AG08396 (cell line): ENCODE data around the gene GCAT.
"Not testable (repeated sequence)": the region's sequence is repeated elsewhere in the genome, so short reads cannot be mapped to it uniquely, and the experiment has no call there.

Experiments used
- DNase-seq: peaks from one replicate; pipeline ENCODE4 v3.0.0; 2012; ENCODE audit warnings: low spot score, mixed read lengths

GCAT gene

DNA sequence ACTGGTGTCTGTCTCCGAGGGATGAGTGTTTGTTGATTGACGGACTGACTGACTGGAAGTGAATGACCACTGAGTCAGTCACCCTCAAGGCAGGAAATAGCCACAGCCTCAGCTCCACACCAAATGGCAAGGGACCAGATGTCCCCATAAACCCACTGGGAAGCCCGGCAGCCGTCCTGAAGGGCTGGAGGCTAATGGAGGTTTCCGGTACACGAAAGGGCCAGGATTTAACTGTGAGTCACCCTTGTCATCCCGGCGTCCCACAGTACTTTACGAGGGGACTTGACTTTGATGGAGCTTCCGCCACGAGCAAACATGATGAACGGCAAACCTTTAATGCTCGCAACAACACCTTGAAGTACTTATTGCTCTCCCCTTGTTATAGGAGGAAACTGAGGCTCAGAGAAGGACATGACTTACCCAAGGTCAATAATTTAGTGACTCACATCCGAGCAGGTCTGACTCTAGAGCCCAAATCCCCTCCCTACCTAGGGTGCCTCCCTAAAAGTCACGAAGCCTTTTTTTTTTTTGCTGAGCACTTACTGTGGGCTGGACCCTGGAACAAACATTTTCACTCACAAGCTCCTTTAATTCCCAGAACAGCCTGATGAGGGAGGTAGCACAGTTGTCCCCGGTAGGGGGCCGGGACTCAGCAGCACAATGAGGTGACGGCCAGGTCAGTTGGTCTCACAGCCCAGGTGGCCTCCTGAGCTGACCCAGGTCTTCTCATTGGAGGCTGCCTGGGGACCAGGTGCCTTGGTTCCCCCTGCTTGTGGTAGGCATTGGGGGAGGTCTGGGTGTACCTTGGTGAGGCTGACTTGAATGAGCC is 25.2 kb upstream of the GCAT start:
- DNase-seq: no peak

DNA sequence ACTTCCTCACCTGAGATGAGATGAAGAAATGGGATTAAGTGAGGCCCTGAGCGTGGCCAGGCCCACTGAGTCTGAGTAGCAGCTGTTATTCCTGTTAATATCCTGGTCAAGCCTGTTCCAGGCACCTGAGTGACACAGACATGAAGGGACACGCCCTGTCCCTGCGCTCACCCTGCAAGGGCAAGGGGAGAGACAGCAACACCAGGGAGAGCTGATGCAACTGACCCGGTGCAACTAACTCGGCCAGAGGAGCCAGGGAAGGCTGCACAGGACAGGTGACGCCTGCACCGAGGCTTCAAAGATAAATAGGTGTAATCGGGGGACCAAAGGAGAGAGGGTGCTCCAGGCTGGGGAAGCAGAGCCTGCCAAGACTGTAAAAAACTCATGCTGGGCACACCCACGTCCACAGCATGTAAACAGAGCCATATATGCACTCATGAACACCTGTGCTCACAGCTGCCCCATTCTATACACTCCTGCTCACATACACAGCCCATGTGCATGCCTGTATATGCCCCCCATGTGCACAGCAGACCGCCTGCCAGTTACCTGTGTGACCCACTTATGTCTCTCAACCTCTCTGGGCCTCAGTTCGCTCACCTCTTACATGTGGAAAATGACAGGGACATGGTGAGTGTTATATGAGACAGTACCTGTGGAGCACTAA is 22.8 kb upstream of the GCAT start:
- no peak for DNase-seq

DNA sequence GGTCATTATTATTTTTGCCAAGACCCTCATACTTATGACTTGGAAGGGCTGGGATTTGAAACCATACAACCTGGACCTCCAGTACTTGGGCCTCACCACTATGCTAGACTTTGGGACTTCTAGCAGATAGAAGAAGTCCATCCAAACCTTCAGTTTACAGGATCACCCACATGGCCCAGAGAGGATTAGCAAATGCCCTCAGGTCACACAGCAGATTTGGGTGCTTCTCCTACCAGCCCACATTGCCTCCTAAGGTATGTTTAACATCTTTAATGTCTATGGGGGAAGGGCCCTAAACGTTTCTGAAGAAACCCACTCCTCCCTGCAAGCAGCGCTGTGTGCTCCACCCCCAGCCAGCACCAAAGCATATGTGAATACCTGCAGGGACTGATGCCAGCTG is 17.5 kb upstream of the GCAT start:
- no peak for DNase-seq

DNA sequence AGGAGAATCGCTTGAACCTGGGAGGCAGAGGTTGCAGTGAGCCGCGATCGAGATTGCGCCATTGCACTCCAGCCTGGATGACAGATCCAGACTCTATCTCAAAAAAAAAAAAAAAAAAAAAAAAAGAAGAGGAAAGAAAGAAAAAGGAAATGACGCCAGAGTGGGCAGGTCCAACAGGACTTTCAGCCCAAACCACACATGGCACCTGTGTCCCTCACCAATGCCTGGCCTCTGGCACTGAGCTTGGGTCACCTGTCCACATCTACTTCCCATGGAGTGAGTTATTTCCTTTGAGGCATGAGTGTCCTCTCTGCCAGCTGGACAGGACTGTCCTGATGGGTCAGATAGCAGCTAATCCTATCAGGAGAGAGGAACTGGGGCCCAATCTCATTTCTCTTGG is 15.2 kb upstream of the GCAT start:
- DNase-seq: no peak

DNA sequence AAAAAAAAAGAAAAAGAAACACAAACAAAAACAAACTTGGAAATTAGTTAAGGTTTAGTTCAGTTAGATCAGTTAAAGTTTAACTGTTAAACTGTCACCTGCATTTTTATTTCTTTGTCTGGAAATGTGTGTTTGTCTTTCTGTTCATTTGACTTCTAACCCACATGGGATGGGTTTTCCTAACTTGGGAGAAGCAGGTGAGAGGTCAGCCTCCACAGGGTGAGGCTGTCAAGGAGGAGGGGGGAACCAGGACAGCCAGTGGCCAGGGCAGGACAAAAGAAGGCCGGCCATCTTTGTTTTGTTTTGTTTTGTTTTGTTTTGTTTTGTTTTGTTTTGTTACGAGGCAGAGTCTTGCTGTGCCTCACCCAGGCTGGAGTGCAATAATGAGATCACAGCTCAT is 13.4 kb upstream of the GCAT start:
- DNase-seq: no peak

DNA sequence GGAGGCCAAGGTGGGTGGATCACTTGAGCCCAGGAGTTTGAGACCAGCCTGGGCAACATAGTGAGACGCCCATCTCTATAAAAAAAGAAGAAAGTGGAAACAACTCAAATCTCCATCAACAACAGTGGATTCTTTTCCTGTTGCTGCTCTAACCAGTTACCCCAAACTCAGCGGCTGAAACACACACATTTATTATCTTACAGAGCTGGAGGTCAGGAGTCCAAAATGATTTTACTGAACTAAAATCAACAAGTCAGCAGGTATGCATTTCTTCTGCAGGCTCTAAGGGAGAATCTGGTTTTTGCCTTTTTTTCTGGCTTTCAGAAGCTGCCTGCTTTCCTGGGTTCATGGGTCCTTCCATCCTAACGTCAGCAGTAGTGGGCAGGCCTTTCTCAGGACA is 11.7 kb upstream of the GCAT start:
- no peak for DNase-seq

DNA sequence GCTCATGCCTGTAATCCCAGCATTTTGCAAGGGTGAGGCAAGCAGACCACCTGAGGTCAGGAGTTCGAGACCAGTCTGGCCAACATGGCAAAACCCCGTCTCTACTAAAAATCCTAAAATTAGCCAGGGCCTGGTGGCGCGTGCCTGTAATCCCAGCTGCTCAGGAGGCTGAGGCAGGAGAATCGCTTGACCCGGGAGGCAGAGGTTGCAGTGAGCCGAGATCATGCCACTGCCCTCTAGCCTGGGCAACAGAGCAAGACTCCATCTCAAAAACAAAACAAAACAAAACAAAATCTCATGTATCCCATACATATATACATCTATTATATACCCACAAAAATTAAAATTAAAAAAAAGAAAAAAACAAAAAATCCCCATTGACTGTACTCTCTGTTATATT is 10.5 kb upstream of the GCAT start:
- not testable (repeated sequence) for DNase-seq

DNA sequence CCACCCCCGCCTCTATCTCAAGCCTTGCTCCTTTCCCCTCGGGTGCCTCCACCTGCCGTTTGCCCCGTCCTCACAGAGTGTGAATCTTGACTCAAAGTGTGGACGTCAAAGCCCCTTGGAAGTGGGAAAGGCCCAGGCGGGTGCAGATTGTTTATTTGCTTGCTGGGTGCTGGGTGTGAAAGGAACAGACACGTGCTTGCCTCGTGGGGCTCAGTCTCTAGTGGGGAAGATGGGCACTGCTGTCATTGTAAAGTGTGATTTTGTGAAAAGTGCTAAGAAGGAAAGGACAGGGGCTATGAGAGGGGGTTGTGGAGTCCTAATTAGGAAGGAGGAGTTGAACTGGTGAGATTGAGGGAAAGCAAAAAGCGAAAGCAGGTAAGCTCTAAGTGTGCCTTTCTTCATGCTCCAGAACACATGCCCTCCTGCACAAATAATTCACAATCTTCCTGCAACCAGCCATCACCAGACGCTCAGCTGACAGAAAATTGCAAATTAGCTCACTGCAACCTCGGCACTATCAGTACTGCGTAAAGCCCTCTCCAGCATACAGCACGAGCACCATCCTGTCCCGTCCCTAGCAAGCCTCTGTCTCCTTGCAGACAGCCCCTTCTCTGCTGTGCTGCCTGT is 9.7 kb upstream of the GCAT start:
- DNase-seq: no peak

DNA sequence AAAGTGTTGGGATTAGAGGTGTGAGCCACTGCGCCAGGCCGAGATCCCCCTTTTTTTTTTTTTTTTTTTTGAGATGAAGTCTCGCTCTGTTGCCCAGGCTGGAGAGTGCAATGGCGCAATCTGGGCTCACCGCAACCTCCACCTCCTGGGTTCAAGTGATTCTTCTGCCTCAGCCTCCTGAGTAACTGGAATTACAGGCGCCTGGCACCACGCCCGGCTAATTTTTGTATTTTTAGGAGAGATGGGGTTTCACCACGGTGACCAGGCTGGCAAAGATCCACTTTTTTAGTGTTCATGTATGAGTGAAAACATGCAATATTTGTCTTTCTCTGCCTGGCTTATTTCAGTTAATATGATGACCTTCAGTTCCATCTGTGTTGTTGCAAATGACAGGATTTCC is 7.8 kb upstream of the GCAT start:
- DNase-seq: not testable (repeated sequence)

DNA sequence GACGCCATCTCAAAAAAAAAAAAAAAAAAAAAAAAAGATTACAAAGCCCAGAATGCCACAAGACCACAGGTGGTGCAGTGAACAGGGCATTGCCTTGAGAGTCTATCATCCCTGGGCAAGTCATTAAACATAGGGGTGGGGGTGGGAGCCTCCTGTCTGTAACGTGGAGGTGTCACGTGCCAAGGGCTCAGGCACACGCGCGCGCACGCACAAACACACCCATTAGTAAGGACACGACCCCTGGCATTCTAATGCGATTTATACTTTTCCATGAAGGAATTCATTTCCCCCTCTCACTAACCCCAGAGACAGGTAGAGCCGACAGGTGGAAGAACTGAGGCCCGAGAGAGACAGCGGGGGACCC is 5.8 kb upstream of the GCAT start:
- DNase-seq: no peak

DNA sequence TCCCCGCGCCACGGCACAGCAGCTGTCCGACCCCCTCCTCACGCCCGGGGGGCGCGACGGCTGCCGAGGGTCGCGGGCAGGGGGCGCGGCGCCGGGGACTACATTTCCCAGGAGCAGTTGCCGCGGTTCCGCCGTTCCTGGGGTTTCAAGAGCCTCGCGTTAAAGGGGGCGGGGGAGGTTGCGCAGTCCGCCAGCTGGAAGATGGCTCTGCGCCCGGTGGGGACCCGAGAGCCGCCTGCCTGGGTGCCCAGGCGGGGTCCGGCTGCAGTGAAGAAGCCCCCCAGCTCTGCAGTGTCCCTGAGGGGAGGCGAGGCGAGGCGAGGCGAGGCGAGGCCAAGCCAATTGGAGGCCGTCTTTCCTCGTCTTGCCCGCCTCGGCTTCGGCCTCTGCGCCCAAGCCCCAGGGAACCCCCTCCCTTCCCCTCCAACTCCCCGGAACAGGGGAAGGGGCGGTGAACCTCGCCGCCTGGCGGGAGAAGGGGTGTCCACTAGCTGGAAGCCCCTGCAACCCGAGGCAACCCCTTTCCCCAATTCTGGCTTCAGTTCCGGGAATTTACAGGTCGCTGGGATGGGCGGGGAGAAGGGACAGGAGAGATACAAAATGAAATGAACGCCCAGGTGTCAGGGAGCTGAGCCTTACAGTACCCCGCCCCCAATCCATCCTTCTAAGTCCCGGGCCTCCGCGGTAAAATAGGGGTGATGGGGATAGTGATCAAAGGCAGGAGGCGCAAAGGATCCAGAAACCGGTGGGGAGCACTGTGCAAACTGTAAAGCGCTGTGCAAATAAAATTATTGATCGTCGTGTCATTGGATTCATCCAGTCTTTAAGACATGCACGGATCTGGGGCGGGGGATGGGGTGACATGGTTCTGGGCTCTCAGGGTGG is 5.2 kb upstream of the GCAT start:
- peak; percentile 75 for DNase-seq

DNA sequence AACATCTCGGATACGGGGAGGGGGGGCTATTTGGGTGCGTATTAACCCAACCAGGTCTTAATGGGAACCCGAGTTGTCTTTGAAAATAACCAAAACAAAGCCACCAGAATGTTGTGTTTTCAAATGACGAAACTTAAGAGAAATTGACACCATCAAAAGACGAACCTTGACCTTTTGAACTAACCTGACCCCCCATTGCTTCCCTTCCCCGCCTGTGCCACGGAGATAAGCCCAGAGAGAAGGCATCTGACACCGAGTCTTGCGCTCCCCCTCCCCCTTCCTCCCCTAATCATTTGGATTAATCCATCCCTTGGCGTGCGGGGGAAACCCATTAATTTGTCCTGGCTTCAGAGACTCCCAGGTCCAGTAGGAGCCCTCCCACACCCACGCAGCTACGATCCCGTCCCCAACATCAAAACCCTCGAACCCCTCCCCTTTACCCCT is 4.5 kb upstream of the GCAT start:
- DNase-seq: no peak

DNA sequence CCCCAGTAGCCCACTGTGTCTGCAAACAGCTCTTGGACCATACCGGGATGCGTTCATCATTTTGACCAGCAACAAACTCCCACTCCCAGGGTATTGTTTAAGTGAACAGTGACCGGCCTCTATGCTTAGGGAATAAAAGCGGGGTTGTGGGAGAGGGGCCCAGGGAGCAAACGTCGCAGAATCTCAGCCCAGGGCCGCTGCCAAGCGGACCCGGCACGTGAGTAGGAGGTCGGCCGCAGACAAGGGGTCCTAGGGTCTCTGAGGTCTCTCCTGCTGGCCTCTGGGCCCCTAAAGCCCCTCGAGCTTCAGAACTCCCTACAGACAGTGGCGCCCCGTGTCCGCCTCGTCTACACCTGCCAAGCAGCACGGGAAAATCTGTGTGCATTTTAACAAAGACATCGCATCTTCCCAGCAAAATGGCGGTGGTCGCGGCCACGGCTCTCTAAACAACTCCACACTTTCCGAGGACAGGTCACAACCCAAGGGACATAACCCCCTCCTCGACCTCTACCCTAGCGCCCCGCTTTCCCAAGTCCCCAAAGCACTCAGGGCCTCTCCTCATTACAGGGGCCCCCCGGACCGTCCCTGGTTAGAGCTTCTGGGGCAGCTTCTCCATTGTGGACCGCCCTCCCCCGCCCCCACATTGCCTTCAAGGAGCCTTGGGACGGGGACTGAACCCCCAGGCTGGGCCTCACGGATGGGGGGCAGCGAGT is 3.9 kb upstream of the GCAT start:
- DNase-seq: no peak

DNA sequence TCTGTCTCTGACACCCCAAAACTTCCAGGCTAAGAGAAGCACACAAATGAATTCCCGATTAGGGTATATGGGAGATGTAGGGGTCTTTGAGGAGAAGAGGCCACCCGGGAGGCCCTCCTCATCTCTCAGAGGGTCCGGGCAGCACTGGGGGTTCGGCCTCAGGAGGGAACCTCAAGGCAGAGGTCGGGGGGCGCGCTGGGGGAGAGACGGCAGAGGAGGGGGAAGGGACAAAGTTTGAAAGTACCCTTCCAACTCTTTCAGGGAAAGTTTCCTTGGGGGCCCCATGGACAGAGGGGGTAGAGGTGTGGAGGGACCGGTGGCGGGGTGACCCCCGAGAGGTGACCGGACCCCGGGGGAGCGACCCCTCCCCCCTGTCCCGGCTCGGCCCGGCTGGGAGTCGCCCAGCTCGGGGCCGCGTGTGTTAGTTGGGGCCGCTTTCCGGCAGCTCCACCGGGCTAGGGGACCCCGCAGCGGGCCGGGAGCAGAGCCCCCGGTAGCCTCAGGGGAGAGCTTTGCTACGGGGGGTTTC is 3.3 kb upstream of the GCAT start:
- DNase-seq: no peak

DNA sequence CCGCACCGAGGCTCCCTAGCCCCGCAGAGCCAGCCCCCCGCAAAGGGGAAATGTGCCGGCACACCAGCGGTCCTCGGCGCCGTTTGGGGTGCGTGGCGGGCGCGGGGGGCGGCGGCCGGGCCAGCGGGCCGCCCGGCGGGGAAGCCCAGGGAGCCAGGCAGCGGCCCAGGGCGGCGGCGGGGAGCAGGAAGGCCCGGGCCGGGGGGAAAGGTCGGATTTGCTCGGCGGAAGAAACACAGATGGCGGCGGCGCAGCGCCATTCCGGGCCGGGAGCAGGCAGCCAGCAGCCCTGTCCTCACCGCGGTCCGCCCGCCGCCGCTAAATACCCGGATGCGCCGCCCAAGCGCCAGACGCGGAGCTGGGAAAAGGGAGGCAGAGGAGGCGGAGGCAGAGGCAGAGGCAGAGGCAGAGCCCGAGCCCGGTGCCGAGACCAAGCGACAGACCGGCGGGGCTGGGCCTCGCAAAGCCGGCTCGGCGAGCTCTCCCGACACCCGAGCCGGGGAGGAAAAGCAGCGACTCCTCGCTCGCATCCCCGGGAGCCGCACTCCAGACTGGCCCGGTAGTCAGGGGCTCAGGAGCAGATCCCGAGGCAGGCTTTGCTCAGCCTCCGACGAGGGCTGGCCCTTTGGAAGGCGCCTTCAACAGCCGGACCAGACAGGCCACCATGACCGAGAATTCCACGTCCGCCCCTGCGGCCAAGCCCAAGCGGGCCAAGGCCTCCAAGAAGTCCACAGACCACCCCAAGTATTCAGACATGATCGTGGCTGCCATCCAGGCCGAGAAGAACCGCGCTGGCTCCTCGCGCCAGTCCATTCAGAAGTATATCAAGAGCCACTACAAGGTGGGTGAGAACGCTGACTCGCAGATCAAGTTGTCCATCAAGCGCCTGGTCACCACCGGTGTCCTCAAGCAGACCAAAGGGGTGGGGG is 2.6 kb upstream of the GCAT start:
- DNase-seq: peak; percentile 93

DNA sequence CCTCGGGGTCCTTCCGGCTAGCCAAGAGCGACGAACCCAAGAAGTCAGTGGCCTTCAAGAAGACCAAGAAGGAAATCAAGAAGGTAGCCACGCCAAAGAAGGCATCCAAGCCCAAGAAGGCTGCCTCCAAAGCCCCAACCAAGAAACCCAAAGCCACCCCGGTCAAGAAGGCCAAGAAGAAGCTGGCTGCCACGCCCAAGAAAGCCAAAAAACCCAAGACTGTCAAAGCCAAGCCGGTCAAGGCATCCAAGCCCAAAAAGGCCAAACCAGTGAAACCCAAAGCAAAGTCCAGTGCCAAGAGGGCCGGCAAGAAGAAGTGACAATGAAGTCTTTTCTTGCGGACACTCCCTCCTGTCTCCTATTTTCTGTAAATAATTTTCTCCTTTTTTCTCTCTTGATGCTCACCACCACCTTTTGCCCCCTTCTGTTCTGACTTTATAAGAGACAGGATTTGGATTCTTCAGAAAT is 1.9 kb upstream of the GCAT start:
- DNase-seq: no peak

DNA sequence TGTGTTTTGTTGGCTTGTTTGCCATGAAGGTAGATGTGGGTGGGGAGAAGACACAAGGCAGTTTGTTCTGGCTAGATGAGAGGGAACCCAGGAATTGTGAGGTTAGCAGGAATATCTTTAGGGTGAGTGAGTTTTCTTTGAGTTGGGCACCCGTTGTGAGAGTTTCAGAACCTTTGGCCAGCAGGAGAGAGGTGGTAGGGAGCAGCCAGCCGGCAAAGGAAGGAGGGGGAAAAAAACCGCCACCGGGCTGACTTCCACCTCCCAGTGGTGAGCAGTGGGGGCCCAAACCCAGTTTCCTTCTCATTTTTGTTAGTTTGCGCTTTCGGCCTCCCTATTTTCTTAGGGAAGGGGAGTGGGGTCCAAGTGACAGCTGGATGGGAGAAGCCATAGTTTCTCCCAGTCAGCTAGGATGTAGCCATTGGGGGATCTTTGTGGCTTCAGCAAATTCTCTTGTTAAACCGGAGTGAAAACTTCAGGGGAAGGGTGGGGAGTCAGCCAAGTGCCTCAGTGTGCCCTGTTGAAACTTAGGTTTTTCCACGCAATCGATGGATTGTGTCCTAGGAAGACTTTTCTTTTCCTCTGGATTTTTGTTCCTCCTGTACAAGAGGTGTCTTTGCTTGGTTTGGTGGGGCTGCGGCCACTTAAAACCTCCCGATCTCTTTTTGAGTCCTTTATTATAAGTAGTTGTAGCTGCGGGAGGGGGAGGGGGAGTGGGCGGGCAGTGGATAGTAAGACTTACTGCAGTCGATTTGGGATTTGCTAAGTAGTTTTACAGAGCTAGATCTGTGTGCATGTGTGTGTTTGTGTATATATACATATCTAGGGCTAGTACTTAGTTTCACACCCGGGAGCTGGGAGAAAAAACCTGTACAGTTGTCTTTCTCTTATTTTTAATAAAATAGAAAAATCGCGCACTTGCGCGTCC is 1.1 kb upstream of the GCAT start:
- DNase-seq: peak; percentile 67

DNA sequence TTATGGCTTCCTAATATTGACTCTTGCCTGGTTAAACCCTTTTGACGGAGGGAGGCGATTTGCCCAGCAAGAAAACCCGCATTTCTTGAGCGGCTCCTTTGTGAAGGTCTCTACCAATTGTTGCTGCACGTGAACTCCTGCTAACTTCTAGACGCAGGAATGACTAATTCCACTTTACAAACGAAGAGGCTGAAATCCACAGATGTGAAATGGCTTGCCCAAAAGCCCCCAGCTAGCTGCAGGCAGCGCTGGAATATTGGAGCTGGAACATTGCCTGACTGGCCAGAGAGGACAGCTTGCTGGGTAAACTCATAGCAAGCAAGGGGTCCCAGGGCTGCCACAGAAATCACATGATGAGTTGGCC is 542 bp downstream of the GCAT start:
- no peak for DNase-seq

DNA sequence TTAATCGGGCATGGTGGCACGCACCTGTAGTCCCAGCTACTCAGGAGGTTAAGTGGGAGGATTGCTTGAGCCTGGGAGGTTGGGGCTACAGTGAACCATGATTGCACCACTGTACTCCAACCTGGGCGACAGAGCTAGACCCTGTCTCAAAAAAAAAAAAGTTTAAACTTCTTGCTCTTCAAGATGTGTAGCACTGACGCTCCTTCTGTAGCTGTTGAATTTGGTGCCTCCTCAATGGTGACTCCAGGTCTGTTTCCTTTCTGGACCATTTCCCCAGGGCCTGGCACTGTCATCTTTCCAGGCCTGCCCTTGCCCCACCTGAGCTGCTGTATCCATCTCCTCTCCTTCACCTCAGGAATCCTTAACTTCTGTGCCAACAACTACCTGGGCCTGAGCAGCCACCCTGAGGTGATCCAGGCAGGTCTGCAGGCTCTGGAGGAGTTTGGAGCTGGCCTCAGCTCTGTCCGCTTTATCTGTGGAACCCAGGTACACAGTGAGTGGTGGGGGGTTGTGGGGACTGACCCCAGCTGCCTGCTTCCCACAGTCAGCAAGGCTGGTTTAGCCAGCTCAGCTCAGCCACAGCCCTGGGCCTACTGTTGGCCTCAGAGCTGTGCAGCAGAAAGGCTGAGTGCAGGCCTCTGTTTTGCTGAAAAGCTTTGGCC is 2.1 kb downstream of the GCAT start:
- DNase-seq: no peak
